Embryonic facial prominence (tissue), 1 donor: ENCODE data around the gene COX14.
"Not testable (repeated sequence)": the region's sequence is repeated elsewhere in the genome, so short reads cannot be mapped to it uniquely, and the experiment has no call there.

Source experiments
- DNase-seq: peaks from one replicate; pipeline ENCODE4 v3.0.0-alpha.2; 2016; ENCODE audit errors: extremely low spot score

COX14 gene

DNA sequence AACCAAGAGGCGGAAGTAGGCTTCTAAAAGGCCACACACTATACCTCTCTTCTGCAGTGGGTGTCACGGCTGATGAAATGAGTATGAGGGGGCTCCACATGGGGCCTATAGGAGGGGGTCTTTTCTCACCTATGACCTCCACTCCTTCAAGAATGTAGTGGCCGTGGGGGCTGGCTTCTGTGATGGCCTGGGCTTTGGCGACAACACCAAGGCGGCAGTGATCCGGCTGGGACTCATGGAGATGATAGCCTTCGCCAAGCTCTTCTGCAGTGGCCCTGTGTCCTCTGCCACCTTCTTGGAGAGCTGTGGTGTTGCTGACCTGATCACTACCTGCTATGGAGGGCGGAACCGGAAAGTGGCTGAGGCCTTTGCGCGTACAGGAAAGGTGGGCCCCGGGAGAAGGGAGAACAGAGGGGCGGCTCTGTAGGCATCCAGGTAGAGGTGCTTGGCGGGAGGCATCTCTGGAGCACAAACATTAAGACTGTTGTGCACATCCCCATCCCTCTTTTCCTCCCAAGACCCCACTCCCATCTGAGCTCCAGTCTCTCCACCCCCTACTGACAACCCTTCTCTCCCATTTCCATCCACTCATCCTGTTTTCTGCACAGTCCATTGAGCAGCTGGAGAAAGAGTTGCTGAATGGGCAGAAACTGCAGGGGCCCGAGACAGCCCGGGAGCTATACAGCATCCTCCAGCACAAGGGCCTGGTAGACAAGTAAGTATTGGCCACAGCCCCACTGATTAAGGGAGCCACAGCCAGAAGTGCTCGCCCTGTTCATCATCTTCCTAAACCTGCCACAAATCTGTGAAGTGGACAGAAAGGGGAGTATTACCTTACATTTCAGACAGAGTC is 4.4 kb upstream of the COX14 start:
- no peak for DNase-seq

DNA sequence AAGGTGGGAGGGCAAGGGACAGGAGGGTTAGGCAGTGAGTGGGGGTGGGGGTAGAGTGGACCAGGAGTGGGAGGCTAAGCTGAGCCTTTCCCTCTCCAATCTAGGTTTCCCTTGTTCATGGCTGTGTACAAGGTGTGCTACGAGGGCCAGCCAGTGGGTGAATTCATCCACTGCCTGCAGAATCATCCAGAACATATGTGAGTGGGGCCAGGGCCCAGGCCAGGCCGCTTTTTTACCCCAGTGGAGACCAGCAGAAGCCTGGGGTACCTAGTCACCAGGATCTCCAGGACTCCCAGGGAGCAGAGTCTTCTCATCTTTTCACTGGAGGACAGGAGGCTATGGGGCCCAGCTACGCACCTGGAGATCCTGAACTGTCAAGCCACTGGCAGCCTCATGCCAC is 2.7 kb upstream of the COX14 start:
- no peak for DNase-seq

DNA sequence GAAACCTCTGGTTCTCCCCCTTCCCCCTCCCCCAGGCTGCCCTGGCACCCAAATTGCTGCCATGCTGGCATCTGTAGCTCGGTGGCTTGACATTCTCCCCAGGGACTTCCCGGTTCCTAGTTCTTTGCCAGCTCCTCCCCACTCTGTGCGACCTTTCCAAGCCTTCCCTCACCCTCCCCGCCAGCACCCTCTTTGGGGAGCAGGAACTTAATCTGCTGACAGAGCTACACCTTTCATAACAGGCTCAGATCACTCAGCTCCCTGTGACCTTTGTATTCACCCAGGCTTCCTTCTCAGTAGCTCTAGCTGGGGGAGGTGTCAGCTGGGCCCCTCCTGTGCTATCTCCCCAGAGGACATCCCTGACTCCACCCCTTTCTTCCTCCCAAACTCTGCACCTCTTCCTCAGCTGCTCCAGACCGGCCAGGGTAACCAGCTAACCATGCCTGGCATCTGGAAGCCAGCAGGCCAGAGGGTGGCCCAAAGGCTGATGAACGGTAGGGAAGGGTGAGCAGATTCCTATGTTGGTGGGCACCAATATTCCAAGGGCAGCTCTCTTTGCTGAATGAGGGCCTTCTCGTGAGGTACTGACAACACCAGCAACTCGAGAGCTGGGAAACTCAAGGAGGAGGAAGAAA is 1.8 kb upstream of the COX14 start:
- DNase-seq = no peak

DNA sequence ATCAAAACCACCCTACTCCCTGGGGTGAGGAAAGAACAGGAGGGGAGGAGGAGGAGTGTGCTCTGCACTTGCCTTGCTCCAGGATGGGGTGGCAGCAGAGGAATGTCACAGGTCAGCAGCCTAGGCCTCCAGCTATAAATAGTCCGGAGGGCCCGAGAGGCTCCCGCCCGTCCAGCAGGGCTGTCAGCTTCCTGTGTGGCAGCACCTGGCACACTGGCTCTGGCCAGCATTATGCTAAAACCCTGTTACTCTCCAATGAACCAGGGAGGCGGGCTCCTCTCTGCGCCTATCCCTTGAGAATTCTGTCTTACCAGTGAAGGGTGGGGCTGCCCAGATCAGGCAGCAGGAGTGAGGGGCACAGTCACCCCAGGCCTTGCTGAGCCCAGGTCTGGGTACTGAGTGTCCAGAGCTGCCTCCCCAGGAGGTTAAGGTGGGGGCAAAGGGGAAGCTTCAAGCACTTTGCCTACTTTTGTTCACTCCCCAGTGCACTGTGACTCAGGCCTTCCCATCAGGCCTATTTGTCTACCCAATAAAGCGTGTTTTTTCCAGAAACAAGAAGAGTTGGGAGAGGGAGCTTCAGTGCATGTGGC is 1.2 kb upstream of the COX14 start:
- no peak for DNase-seq

DNA sequence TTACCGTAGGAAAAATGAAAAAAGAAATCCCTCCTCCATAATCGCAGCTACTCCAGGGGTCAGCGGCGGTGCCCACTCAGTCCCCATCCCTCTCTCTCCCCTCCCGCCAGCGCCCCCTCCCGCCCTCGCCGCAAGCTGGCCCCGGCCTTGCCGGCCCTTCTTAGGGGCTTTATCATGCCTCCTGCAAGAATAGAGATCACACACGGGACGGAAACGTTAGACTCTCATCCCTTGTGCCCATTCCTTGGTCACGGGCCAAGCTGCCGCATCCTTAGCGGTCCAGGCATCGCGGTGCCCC is 692 bp upstream of the COX14 start:
- DNase-seq = no peak

DNA sequence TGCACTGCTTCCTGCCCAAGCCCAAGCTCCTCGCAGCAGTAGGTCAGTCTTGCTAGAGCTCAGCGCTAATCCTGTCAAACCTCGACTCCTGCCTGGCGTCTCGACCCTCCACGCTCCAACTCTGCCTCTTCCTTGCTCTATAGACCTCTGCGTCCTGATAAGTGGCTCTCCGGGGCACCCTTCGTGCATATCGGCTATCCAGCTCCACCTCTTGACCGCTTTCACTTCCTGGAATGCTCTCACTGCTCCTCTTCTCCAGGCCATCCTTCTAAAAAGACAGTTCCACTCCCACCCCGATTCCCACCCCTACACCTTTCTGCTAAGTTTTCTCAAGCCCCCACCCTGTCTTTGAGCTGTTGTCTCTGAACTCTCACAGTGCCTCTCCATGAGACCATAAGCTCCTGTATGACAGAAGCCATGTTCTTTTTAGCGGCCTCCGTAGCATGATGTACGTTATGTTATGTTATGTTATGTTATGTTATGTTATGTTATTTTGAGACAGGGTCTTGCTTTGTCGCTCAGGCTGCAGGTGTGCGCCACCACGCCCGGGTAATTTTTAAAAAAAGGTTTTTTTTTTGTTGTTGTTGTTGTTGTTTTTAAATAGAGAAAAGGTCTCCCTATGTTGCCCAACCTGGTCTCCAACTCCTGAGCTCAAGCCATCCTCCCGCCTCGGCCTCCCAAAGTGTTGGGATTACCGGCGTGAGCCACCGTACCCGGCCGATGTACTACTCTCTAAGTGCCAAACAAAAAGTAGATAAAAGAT is 601 bp downstream of the COX14 start:
- DNase-seq = no peak

DNA sequence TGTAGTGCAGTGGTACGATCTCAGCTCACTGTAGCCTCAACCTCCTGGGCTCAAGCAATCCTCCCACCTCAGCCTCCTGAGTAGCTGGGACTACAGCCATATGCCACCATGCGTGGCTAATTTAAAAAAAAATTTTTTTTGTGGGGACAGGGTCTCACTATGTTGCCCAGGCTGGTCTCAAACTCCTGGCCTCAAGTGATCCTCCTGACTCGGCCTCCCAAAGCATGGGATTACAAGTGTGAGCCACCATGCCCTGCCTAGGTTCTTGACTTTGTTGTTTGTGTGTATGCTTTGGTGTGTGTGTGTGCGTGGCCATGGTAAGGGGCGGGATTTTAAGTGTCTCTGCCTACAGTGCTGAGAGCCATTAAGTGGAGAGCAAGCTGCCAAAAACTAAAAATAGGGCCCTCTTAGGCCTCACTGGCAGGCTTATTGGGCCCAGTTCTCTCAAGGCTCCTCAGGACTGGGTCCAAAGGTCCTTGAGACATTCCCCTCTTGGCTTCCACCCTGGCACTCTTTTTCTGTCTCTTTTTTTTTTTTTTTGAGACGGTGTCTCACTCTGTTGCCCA is 5.1 kb downstream of the COX14 start:
- DNase-seq = no peak

DNA sequence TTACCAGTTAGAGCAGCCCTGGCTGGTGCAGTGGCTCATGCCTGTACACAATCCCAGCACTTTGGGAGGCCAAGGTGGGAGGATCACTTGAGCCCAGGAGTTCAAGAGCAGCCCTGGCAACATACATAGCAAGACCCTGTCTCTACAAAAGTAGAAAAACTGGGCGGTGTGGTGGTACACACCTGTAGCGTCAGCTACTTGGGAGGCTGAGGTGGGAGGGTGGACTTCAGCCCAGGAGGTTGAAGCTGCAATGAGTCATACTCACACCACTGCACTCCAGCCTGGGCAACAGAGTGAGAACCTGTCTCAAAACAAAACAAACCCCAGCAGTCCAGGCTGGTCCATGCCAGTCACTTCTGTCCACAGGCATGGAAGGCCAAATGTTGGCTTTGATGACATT is 7.4 kb downstream of the COX14 start:
- DNase-seq = no peak

DNA sequence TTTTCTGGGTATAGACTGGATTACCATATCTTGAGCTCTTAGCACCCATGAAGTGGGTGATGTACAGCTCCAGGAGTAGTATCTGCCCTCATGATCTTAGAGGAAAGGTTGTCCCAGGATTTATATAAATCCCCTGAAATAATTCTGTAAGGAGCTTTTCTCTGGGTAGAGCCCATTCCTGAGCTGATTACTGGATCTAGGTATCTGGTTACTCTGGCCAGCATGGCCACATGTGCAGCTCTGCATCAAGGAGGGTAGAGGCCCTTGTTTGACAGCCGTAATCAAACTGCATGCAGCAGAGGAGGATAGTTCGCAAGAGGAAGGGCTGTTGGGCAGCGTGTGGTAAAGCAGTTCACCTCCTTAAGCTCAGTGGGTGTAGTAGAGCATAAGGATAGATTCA is 8.5 kb downstream of the COX14 start:
- DNase-seq = no peak

DNA sequence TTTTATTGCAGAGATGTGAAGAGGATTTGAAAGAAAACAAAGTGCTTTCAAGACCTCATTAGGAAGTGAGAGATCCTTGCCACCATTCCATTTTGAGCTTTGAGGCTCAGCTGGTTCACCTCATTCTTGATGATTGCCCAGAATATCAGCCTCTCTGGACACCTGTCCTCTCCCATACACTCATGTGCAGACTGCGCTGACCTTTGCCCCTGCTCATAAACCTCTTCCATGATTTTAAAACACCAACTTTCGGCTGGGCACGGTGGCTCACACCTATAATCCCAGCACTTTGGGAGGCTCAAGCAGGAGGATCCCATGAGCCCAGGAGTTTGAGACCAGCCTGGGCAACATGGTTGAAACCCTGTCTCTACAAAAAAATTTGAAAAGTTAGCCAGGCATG is 8.9 kb downstream of the COX14 start:
- DNase-seq = no peak

DNA sequence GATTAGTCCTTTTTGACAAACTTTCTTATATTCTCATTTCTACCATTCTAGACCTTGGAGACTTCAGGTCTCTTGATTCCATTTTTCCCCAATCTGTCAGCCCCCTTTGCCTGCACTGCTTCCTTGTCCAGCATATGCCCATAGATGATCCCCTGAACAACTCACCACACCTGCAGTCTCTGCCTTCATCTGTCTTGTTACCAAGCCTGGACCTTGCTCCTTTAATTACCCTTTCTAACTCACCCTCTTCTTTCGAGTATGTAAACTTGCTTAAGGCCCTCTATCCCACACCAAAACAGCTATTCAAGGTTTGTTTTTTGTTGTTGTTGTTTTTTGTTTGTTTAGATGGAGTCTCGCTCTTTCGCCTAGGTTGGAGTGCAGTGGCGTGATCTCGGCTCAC is 9.6 kb downstream of the COX14 start:
- no peak for DNase-seq

DNA sequence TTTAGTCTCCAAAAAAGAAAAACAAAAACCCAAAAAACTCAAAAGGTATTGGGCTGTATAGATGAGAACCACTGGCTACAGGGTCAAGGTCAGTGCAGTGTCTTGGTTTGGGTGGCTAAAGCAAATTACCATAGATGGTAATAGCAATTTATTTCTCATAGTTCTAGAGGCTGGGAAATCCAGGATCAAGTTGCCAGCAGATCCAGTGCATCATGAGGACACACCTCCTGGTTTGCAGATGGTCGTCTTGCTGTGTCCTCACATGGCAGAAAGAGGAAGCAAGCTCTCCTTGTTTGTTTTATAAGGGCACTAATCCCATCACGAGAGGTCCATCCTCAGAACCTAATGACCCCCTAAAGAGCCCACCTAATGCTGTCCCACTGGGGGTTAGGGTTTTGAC is 11.2 kb downstream of the COX14 start:
- DNase-seq = no peak

DNA sequence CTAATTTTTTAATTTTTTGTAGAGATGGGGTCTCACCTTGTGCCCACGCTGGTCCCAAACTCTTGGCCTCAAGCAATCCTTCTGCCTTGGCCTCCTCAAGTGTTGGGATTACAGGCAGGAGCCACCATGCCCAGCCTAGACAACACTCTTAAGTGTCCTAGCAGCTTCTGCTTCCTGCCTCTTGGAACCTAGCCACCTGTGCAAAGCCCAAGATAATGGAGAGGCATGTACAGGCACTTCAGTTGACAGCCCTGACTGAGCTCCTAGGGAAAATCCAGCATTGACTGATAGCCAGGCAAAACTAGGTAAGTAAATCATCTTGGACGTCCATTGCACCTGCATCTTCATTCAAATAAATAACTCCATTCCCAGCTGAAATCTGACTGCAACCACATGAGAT is 15.5 kb downstream of the COX14 start:
- DNase-seq = no peak

DNA sequence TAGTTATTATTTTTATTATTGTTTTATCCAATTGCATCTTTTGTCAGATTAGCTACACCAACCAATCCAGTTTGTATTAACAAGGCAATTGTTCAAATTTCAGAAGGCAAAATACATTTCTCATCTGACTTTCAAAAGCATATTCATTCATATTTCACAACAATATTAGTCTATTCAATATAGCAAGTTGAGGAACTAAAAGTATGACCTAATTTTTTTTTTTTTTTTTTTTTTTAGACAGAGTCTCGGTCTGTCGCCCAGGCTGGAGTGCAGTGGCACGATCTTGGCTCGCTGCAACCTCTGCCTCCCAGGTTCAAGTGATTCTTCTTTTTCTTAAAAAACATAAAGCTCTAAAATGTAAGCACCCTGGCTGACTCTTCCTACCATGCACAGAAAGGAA is 17.3 kb downstream of the COX14 start:
- no peak for DNase-seq

DNA sequence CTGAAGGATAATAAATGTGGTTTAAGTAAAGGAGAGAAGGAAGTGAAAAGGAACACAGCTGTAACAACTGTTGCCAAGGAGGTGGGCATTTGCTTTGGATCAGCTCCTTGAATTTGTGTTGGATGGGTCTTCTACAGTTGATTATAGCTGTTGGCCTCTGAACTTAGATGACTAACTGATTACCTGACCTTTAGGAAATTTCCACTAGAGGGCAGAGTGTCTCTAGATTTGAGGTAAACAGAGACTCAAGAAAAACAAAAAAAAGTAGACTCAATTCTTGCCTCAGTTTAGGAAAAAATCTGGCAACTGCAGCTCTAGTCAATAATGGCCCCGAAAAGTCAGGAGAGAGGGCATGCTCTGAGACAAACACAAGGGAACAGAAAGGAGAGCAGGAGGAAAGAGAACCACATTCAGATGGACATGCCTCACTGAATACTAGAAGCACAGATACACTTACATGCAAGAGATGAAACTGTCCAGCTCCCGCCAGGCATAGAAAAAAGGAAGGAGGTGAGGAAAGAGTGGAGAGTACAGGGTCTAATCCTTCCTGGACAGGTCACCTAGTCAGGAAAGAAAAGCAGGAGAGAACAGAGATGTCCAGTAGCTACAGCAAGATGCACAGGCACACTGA is 20.6 kb downstream of the COX14 start:
- no peak for DNase-seq

DNA sequence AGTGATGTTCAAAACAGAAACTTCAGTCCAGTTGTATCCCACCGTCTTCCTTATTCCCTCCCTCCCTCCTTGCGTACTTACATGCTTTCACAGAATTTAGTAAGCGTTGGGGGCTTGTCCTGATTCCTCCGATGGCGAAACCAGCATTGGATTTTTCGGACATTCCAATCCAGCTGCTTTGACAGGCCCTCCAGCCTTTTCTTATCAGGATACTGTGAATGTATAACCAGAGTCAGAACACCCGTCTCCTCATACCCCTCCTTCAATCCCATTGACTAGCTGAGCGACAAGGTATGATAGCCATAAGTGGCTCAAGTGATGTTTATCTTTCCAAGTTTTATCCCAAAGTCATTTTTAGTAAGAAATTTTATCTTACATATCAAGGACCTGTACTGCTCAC is 31.0 kb downstream of the COX14 start:
- no peak for DNase-seq

DNA sequence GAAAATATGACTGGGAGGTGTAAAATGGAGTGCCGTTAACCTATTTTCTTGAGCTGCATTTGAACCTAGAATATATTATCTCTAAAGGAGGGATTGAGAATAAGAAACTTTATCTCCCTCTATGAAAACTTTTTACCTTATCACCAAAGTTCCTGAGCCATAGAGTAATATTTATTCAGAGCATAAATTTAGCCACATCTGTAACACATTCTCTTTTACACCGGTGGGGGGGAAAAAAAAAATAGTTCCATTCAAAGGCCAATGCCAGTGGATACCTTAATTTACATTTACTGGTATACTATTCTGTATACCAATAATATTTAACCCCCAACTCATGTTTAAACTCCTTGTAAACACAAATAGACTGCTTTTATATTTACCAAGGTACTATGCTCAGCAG is 33.4 kb downstream of the COX14 start:
- DNase-seq = no peak

DNA sequence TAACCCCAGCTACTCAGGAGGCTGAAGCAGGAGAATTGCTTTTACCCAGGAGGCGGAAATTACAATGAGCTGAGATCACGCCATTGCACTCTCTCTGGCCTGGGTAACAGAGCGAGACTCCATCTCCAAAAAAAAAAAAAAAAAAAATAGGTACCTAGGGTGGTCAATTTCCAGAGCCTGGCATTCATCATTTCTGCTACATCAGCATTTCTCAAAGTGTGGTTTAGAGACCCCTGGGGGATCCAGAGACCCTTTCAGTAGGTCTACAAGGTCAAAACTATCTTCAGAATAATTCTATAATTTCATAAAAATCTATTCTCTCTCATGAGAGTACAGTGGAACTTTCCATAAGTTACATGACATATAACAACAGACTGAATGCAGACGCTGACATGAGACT is 35.2 kb downstream of the COX14 start:
- no peak for DNase-seq

DNA sequence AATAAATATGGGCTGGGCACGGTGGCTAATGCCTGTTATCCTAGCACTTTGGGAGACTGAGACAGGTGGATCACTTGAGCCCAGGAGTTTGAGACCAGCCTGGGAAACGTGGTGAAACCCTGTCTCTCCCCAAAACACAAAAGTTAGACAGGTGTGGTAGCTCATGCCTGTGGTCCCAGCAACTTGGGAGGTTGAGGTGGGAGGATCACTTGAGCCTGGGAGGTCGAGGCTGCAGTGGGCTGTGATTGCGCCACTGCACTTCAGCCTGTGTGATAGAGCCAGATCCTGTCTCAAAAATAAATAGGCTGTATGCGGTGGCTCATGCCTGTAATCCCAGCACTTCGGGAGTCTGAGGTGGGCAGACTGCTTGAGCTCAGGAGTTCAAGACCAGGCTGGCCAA is 36.0 kb downstream of the COX14 start:
- not testable (repeated sequence) for DNase-seq

DNA sequence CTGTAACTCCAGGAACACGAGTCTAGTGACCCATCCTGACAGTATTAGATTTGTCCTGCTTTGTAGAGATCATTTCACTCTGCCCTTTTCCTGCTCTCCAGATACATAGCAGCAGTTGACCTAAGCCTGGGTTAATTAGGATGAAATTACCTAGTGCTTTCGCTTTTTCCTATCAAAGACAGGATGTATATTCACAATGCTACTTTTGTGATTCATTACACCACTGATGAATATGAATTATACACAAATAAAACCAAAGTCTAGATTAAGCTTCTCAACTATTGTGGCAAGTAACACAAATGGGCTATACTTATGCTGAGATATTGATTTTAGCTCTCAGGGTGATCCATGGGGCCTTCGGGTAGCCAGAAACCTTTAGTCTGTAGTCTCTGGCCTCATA is 37.3 kb downstream of the COX14 start:
- DNase-seq = no peak

DNA sequence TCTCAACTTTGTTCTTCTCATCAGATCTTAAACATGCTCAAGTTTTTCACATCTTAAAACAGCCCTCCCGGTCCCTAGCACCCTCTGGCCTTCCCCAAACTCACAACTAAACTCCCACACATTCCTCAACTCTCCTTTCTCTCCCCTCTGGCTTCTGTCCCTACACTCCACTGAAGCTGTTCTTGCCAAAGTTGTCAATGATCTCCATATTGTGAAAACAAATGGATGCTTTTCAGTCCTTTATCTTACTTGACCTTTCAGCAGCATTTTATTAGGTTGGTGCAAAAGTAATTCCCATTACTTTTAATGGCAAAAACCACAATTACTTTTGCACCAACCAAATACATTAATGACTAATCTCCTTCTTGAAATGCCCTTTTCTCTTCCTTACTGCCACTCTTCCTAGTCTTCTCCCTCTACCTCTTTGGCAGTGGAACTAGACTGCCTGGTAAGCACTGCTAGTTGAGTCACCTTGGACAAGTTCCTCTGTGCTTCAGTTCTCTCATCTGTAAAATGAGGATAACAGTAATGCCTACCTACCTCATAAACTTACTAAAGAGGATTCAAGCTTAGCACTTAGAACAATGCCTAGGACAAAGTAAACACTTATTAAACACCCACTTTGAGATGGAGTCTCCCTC is 39.1 kb downstream of the COX14 start:
- DNase-seq = no peak
